Measurements from ENCODE around the gene MTRF1L.

MTRF1L gene

GRCh38 chr6:153002613-153003365 is at the start of gene MTRF1L:
Gene MTRF1L, minus strand, starts transcription at chr6:153002709. Its CDS starts 24 bp downstream, at chr6:153002685.
- peak within 1 kb of the TSS; percentile 86 for H3K27ac ChIP-seq
- peak; percentile 47; the same call in 1 of the 2 replicates for TF ChIP-seq ZFX (IDR thresholded peaks at IDR 0.05)
- TF ChIP-seq, protein P1, sequence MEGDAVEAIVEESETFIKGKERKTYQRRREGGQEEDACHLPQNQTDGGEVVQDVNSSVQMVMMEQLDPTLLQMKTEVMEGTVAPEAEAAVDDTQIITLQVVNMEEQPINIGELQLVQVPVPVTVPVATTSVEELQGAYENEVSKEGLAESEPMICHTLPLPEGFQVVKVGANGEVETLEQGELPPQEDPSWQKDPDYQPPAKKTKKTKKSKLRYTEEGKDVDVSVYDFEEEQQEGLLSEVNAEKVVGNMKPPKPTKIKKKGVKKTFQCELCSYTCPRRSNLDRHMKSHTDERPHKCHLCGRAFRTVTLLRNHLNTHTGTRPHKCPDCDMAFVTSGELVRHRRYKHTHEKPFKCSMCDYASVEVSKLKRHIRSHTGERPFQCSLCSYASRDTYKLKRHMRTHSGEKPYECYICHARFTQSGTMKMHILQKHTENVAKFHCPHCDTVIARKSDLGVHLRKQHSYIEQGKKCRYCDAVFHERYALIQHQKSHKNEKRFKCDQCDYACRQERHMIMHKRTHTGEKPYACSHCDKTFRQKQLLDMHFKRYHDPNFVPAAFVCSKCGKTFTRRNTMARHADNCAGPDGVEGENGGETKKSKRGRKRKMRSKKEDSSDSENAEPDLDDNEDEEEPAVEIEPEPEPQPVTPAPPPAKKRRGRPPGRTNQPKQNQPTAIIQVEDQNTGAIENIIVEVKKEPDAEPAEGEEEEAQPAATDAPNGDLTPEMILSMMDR (conservative IDR thresholded peaks at IDR 0.05) = no peak

- no peak overlapping the region for H3K27ac ChIP-seq
- TF ChIP-seq, protein P1 (conservative IDR thresholded peaks at IDR 0.05) = no peak
- TF ChIP-seq ZFX (IDR thresholded peaks at IDR 0.05) = no peak
Measured at GRCh38 chr6:153051801-153052200, 49.3 kb upstream of the MTRF1L start.

DNA sequence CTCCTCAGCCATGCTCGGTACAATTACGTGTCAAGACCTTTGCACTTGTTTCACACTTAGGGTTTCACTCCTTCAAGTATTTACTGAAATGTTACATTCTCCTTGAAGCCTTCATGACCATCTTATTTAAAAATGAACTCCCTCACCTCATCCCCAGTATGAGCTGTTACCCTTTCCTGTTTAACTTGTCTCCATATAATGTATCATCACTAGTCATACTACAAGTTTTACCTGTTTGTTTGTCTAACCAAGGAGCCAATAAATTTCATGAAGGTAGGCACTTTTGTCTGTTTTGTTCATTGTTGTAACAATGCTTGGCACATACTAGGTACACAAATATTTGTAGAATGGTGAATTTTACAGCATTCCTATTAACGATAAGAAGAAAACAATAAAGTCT is 46.1 kb upstream of the MTRF1L start:
- H3K27ac ChIP-seq = no peak overlapping the region
- TF ChIP-seq, protein P1 (conservative IDR thresholded peaks at IDR 0.05) = no peak
- TF ChIP-seq ZFX (IDR thresholded peaks at IDR 0.05) = no peak

- H3K27ac ChIP-seq = no peak overlapping the region
- TF ChIP-seq, protein P1 (conservative IDR thresholded peaks at IDR 0.05) = no peak
- no peak for TF ChIP-seq ZFX (IDR thresholded peaks at IDR 0.05)
Measured at GRCh38 chr6:153047386-153047785, 44.9 kb upstream of the MTRF1L start.

DNA sequence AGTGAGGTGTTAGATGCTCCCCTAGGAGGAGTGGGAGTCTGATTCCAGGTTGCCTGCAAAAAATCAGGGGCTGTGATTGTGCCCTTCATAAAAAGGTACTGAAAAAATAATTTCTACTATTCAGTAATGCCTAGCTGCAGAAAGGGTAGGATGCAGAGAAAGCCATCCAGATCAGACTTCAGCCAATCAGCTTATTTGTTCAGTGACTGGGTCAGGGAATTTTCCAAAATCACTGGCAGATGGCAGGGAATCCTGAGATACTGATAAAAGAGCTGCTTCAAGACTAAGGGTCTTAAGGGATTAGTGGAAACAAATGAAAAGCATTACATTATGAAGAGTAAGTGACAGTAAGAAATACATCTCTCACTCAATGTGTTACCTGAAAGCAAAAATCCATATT is 42.8 kb upstream of the MTRF1L start:
- TF ChIP-seq, protein P1 (conservative IDR thresholded peaks at IDR 0.05) = no peak
- no peak for TF ChIP-seq ZFX (IDR thresholded peaks at IDR 0.05)
- H3K27ac ChIP-seq = no peak overlapping the region; the same call in 1 of the 2 replicates

DNA sequence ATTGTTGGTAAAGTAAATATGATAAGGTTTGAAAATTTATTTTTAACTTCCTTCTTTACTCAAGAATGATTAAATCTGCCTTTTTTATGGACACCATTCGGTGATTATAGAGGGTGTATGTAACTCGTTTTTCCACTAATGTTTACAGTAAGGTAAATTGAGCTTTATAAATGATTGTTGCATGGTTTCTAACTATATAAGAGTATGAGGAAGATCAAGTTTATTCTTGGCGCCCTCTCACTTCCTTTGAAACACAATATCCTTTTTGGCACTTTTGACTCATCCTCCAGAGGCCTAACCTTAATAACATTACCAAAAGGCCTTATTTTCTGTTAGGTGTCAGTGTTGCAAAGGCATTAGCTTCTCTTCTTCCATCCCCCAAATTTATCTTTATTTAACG is 41.8 kb upstream of the MTRF1L start:
- TF ChIP-seq ZFX (IDR thresholded peaks at IDR 0.05) = no peak
- TF ChIP-seq, protein P1 (conservative IDR thresholded peaks at IDR 0.05) = no peak
- H3K27ac ChIP-seq = no peak overlapping the region

GRCh38 chr6:153043719-153044118 is 41.2 kb upstream of the MTRF1L start:
- TF ChIP-seq, protein P1 (conservative IDR thresholded peaks at IDR 0.05) = no peak
- no peak for TF ChIP-seq ZFX (IDR thresholded peaks at IDR 0.05)
- peak overlapping the region; percentile 62 for H3K27ac ChIP-seq
